CD4-positive, alpha-beta T cell treated with Interleukin-15 for 4 hours (primary cell): ENCODE measurements around the gene BCL7B.
"Not testable (repeated sequence)": the region's sequence is repeated elsewhere in the genome, so short reads cannot be mapped to it uniquely, and the experiment has no call there.

Experiments
- DNase-seq: peaks from one replicate; pipeline ENCODE4 v3.0.0-alpha.2; 2020; ENCODE audit warnings: low spot score

Gene BCL7B

DNA sequence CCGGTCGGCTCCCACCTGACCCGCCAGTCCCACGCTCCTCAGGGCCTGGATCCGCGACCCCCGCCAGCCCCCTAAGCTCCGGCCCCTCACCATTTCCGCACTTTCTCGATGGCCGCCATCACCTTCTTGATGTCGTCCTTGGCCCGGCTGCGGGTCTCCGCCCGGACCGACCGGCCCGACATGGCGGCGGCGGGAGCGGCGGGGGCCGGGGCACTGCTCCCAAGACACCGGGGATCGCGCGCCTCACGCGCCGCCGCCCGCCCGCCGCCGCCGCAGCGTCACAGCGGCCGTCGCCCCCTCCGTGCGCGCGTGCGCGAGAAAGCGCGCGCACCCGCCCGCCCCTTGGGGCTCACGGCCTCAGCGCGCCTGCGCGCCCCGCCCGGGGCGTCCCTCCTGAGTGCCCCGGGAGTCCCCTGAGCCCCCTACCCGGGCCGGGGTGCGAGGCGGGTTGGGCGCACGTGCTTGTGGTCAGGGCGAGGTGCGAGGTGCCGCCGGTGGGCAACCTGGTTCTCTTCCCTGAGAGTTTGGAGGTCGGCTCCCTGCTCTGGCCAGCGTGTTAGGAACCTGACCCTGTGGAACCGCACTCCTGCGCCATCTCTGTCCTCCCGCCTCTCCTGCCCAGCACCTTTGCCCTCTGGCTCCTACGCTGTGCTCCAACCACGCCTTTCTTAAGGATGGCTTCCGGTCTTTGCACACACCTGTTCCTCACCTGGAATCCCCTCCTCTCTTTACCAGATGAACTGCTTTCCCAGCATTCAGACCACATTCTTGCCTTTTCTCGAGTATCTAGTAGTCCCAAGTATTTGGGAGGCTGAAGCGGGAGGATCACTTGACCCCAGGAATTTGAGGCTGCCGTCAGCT is at the start of gene BCL7B:
Gene BCL7B, minus strand, starts transcription at position 294 of the 861 bp plus-strand sequence. Its CDS starts 112 bp downstream, at position 182.
- peak; percentile 81 for DNase-seq

DNA sequence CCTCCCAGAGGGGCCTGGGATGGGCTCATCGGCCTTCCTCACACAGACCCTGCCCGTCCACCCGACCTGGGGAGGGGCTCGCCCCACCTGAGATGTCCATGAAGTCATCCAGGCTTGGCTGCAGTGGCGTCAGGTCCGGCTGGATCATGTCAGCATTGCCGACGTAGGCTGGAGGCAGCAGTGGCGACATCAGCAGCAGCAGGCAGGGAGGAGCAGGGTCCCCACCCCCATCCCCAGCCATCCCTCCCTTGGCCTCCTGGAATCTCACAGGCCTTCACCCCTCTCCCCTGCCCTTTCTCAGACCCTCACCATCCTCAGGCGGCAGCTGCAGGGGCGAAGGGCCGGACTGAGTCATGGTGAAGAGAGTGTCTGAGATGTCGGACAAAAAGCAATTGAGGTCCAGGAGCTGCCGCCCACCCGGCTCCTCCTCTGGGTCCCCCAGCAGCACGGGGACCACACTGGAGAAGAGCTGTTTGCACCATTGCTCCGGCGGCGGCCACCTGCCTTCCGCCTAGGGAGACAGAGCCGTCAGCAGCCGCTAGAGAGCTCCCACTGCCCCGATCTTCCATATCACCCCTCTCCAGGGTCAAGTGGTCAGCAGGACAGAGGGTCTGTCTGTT is 48.2 kb upstream of the BCL7B start:
- DNase-seq = no peak

DNA sequence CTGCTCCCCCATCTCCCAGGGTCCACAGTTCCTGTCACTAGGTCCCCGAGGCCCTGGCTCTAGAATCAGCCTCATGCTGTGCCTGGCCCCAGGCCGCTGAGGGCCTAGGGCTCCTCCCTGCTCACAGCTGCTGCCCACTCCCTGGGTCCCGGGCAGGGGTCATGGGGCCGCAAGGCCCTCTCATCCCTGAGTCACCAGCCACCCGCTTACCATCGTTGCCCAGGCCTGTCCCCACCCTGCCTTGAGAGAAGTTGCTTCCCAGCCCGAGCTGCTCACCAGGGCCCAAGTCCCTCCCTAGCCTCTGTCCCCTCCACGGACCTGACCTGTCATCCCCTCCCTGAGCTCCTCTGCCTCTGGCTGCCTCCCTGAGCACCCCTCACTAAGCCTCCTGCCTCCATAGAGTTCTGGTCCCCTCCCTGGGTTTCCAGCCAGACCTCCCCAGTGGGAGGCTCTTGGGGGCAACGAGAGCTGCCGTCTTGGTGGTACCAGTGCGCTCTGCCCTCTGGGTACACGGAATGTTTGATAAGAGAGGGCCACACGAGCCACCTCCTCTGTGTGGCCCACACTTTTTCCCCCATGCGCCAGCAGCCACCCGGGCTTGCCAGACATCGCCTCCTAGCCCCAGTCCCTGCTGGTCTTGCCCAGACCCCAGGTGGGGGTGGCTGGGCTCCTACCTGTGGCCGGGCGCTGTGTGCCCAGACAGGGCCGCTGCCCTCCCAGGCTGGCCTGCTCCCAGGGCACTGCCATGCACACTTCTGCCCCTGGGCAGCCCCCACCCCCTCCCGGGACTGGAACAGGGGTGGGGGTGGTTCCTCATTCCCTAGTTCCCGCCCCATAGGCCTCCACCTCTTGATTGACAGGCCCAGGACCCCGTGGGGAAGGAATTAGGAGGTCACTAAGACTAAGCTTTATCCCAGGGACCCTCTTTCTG is 45.5 kb upstream of the BCL7B start:
- no peak for DNase-seq

DNA sequence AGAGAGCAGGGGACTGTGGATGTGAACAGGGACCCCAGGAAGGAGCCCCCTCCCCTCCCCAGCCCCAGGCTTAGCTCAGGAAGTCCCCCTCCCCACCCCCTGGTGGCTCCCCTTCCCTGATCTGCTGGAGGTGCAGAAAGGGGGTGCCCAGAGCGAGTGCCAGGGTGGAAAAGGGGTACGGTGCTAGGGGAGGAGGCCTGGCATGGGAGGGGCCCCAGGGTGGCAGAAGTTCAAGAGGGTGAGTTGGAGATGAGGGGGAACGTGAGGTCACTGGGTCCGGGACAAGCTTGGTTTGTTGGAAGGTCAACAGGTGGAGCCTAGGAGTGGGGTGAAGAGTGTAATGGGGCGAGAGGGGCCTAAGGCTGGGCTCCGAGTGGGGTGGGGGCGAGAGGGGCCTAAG is 42.4 kb upstream of the BCL7B start:
- no peak for DNase-seq

DNA sequence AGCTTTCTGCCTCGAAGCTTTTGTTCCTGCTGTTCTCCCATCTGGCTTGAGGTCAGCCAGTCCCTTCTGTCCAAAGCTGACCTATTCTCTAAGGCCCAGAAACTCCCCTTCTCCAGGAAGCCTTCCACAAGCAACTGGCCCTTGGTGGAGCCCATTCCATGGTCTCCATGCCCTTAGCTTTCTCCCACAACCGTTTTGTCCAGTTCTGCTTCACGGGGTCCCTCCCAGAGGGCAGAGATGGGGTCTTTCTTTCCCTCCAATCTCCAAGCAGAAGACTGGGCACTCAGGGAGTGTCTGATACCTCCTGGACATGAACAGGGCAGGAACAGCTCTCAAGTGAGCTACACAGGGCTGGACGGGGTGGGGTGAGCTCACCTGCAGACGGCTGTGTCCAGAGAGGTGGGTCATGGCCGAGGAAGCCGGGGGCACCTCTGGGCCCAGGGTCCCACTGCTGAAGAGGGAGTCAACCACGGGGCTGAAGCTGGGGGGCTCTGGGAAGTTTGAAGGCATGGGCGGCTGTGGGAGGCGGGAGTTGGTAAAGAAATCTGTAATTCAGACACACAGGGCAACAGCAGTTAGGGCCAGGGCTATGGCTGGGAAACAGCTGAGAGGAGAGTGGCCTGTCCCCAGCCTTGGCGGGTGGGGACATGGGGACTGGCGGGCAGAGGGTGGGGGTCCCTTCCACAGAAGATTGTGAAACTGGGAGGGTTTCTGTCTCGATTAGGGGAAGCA is 41.8 kb upstream of the BCL7B start:
- no peak for DNase-seq

DNA sequence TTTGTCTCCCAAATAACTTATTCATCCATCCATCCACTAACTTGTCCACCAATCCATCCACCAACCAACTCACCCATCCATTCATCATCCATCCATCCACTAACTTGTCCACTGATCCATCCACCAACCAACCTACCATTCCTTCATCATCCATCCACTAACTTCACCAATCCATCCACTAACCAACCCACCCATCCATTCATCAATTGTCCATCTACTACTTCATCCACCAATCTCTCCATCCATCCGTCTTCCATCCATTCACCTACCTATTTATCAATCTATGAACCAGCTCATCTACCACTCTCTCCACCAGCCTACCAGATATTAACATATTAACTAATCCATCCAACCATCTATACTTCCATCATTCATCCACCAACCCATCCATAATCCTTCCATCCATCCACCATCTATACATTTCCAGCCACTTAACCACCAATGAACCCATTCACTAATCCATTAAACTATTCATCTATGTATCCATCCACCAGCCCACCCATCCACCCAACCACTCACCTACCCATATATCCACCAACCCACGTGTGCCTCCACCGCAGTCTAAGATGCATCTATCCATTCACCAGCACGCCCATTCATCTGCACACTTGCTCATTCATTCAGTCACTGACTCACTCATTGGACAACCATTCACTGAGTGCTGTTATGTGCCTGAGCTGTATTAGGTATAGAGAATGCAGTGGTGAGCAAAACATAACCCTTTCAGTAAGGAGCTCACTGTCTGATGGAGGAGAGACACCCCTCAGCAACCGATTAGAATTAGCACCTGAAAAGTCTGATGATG is 40.7 kb upstream of the BCL7B start:
- no peak for DNase-seq

DNA sequence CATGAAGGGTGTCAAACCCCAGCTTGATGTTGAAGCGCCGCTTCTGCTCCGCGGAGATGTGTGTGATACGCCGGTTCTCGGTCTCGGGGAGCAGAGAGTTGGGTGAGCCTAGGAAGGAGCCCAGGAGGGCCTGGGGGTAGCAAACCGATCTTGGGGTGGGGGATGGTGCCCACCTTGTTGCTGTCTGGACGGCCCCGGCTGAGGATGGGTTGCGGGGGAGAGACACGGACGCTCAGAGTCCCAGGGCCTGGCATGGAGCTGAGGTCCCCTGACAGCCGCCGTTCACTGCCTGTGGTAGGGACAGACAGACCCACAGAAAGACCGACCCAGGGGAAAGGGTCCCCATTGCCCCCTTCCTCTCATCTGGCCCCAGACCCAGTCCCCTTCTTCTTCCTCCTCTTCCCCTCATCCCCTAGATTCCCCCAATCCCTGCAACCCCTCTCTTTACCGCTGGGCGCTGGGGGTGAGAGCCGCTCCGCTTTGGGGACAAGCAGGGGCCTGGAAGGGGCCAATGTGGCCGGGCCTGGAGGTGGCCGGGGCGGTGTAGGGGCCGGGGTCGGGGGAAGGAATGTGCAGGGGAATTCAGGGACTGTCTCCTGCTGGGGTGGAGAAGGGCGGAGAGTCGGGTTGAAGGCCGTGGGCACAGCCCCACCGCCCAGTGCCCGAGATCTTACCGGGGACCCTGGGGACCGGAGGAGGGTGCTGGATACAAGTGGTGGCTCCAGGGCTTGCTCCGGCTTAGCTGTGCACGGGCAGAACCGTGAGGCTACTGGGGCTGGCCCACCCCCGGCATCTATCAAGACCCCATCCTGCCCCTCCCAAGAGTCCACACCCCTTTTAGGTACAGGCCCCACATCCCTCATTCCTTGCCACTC is 38.9 kb upstream of the BCL7B start:
- DNase-seq = no peak

DNA sequence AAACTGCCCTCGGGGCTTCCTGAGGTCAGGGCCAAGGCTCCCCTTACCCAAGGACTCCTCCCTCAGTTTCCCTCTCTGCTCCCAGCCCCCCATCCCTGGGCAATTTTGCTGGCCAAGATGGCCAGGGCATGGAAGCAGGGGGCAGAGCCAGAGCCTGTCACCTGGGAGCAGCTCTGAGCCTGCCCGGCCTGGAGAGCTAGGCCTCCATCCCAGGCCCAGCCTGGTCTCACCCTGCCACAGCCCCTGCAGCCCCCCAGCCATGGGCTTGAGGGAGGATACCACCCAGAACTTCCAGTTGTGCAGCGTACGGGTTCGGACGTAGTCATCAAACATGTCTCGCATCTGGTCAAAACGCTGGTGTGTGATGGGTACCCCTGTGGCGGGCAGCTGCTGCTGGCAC is 37.9 kb upstream of the BCL7B start:
- no peak for DNase-seq

DNA sequence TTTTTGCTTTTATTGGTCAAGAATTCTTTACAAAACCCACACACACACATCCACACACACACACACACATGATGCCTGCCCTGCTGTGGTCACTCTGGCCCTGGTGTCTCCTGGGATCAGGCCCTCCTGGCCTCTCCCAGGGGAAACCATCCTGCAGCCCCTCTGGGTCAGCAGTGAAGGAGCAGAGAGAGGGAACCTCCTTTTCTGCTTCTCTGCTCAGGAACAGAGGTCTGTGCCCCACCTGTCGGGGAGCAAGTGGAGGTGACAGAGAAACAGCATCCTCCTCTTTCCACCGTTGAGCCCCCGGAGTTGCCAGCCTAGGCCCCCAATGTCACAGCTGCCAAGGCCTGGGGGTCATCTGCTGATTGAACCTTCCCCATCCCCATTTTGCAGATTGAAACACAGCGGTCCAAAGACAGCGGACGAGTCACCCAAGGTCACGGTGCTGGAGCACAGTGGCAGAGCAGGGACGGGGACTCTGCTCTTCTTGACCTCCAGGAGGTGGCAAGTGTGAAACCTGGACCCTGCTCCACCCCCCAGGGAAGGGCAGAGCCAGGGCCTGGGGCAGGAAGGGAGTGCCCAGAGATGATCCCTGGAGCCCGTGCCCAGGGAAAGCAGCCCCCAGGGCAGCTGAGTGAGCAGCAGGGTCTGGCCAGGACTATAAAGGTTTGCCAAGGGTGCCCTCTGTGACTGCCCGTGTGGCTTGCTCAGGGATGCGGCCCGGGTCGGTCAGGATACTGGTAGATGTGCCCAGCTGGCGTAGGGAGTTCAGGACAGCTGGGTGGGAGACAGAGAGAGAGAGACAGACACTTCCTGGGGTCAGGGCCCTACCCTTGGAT is 35.9 kb upstream of the BCL7B start:
- DNase-seq = no peak

DNA sequence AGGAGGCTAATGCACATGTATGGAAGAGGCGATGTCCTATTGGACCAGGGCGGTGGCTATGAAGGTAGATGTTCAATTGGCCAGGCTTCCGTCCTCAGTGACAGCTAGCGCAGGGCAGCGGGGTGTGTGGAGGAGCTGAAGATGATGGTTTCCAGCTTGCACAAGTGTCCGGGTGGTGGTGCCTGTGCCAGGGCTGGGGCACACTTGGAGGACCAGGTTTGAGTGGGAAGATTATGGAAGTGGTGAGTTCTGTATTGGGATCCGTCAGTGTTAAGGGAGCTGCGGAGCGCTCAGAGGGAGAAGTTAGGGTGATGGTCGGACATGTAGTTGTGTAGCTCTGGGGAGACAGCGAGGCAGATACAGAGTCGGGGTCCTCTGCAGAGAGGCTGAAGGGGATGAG is 29.4 kb upstream of the BCL7B start:
- DNase-seq = no peak

DNA sequence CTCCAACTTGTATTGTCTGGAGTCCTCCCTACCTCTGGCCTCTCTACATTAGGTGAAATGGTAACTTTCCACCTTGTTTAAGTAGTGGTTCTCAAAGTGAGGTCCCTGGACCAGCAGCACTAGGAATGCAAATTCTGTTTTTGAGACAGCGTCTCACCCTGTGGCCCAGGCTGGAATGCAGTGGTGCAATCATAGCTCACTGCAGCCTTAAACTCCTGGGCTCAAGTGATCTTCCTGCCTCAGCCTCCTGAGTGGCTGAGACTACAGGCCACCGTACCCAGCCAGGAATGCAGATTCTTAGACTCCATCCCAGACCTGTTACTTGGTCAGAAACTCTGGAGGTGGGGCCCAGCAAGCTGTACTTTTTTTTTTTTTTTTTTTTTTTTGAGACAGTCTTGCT is 27.7 kb upstream of the BCL7B start:
- DNase-seq = no peak

DNA sequence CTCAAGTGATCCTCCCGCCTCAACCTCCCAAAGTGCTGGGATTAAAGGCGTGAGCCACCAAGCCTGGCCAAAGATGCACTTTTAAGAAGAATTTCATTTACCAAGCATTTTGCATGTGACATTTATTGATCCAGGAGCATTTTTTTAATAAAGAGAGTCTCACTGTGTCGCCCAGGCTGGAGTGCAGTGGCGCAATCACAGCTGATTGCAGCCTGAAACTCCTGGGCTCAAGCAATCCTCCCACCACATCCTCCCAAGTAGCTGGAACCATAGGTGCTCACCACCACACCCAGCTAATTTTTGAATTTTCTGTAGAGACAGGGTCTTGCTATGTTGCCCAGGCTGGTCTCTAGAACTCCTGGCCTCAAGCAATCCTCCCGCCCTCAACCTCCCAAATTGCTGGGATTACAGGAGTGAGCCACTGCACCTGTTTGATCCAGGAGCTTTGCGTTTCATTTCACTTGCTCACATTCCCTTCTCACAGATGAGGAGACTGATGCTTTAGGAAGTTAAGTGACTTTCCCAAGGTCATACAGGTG is 25.2 kb upstream of the BCL7B start:
- no peak for DNase-seq

DNA sequence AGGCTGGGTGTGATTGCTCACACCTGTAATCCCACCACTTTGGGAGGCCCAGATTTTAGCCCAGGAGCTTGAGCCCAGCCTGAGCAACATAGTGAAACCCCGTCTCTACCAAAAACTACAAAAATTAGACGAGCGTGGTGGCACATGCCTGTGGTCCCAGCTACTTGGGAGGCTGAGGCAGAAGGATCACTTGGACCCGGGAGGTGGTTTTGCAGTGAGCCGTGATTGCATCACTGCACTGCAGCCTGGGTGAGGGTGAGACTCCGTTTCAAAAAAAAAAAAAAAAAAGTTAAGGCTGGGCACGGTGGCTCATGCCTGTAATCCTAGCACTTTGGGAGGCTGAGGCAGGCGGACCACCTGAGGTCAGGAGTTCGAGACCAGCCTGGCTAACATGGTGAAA is 23.5 kb upstream of the BCL7B start:
- not testable (repeated sequence) for DNase-seq

DNA sequence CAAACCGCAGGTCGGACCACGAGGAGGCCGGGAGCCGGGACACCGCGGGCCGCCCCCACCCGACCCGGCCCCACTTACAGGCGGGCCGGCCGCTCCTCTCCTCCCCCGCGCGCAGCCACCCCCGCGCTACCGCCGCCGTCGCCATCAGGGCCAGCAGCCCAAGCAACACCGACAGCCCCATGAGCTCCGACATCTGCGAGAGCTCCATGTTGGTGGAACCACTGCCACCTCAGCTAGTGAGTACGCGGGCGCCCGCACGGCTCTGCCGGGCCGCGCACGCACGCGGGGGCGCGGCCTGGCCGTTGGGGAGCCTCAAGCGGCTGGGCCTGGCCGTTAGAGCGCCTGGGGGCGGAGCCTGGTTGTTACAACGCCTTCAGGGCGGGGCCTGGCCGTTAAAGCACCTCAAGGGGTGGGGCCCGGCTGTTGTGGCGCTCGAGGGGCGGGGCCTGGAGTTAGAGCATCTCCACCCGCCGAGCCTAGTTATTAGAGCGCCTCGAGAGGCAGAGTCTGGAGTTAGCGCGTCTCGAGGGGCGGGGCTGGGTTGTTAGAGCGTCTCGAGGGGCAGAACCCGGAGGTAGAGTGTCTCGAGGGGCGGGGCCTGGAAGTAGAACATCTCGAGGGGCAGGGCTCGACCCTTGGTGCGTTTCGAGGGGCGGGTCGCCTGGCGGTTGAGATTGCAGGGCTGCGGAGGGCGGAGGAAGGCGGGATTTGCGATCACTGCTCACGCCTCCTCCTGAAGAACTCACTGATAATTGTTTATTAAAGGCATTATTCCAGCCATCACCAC is 21.0 kb upstream of the BCL7B start, which contains the start of gene TBL2:
Gene TBL2, minus strand, starts transcription at position 238 of the 787 bp plus-strand sequence. Its CDS starts 30 bp downstream, at position 208.
- DNase-seq = peak; percentile 97

DNA sequence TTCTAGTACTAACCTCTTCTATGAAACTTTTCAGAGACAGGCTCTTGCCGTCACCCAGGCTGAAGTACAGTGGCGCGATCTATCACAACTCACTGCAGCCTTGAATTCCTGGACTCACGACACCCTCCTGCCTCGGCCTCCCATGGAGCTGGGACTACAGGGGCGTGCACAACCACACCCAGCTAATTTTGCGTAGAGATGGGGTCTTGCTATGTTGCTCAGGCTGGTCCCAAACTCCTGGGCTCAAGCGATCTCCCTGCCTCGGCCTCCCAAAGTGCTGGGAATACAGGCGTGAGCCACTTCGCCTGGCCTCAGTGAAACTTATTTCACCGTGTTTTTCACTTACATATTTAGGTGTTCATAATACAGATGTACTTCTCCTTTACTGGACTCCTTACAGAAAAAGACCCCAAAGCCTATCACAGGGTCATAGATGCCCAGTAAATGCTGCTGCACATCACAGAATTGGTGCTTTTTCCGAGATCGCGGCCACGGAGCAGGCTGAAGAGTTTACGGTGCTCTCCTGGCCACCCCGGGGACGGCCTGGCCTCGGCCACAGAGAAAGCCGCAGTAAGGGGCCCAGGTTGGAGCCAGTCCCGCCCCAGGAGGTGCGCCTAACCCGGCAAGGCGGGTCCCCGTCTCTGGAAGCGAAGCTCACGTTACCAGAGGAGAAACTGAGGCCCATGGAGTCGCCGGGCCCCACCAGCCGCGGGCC is 20.3 kb upstream of the BCL7B start:
- DNase-seq = no peak

DNA sequence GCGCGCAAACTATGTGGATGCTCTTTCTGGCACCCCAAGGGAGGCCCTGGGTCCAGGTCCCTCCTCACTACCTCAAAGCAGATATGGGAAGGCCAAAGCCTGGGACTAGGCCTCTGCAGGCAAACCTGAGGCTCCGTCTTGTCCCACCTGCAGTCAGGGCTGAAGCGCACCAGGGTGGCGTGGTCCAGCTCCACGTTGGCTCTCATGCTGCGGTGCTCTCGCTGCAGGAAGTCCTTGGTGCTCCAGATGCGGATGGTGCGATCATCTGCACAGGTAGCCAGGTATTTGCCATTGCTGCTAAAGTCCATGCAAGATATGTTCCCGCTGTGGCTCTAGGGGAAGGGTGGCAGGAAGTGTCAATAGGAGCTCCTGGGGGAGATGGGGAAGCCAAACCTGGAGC is 16.3 kb upstream of the BCL7B start:
- no peak for DNase-seq

DNA sequence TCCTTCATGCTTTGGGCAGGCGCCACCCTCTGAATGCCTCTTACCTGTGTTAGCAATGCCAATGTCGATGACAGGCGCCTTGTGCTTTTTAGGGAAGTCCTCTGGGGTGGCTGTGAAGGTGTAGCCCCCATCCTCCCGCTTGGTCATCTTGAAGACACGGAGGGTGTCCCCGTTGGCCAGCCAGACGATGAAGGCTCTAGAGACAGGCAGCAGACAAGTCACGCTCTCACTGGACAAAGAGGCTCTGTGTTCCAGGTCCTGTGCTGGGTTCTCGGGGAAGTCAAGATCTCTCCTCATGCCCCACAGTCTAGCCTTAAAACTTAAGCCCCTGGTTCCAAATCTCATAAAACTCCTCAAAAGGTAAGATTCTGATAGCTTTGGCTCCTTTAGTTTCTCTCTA is 15.8 kb upstream of the BCL7B start:
- no peak for DNase-seq
